GM18499 (cell line): ENCODE data around the gene TAGLN2.

Experiments used
- ATAC-seq: cut with Tn5 transposase; IDR thresholded peaks from one replicate; pipeline ENCODE4 v1.9.1; 2021; ENCODE audit warnings: moderate number of reproducible peaks; ENCODE audit not compliant: insufficient read depth, unreplicated experiment

The TAGLN2 gene

GRCh38 chr1:159951016-159951415, 25.7 kb upstream of the TAGLN2 start:
- no peak for ATAC-seq

- ATAC-seq: no peak
Measured at GRCh38 chr1:159949981-159950381, 24.7 kb upstream of the TAGLN2 start.

- no peak for ATAC-seq
Measured at GRCh38 chr1:159949123-159949522, 23.8 kb upstream of the TAGLN2 start.

- ATAC-seq: no peak
Measured at GRCh38 chr1:159947942-159948341, 22.6 kb upstream of the TAGLN2 start.

GRCh38 chr1:159946242-159947187, 21.2 kb upstream of the TAGLN2 start:
- ATAC-seq: no peak

GRCh38 chr1:159945483-159946241, 20.4 kb upstream of the TAGLN2 start, which contains the start of gene IGSF9:
IGSF9 (minus strand) TSS chr1:159945613; CDS start chr1:159943454, 2,159 bp downstream.
- ATAC-seq: no peak

- ATAC-seq: no peak
Measured at GRCh38 chr1:159944623-159945455, 19.5 kb upstream of the TAGLN2 start.

- ATAC-seq: no peak
Measured at GRCh38 chr1:159943908-159944622, 18.8 kb upstream of the TAGLN2 start.

GRCh38 chr1:159943278-159943640, 18.0 kb upstream of the TAGLN2 start:
- no peak for ATAC-seq

GRCh38 chr1:159942632-159943277, 17.4 kb upstream of the TAGLN2 start:
- no peak for ATAC-seq

- ATAC-seq: no peak
Measured at GRCh38 chr1:159941591-159942560, 16.6 kb upstream of the TAGLN2 start.

- no peak for ATAC-seq
Measured at GRCh38 chr1:159941141-159941540, 15.8 kb upstream of the TAGLN2 start.

GRCh38 chr1:159940006-159940620, 14.8 kb upstream of the TAGLN2 start:
- ATAC-seq: no peak

- no peak for ATAC-seq
Measured at GRCh38 chr1:159939678-159940002, 14.3 kb upstream of the TAGLN2 start.

GRCh38 chr1:159938905-159939677, 13.8 kb upstream of the TAGLN2 start:
- no peak for ATAC-seq

- ATAC-seq: no peak
Measured at GRCh38 chr1:159938211-159938852, 13.0 kb upstream of the TAGLN2 start.
